Parathyroid adenoma (tissue), 2 donors: Measurements from ENCODE around the gene MRPL50.

ENCODE experiments used
- H2AFZ ChIP-seq: fragments of 300-600 bp; sonication (generic); one replicate; pipeline ENCODE4 v1.7.0; 2017; ENCODE audit warnings: antibody characterized with exemption, mild to moderate bottlenecking
- H3K27ac ChIP-seq: fragments of 300-600 bp; sonication (generic); one replicate; pipeline ENCODE4 v1.7.0; 2017
- H3K27me3 ChIP-seq: fragments of 300-600 bp; sonication (generic); one replicate; pipeline ENCODE4 v1.7.0; 2017; ENCODE audit warnings: low read length; ENCODE audit not compliant: control insufficient read depth, insufficient read depth
- H3K36me3 ChIP-seq: fragments of 300-600 bp; sonication (generic); one replicate; pipeline ENCODE4 v1.7.0; 2017; ENCODE audit warnings: low read length; ENCODE audit not compliant: control insufficient read depth, insufficient read depth
- H3K4me1 ChIP-seq: fragments of 300-600 bp; sonication (generic); one replicate; pipeline ENCODE4 v1.7.0; 2017; ENCODE audit warnings: control low read depth
- H3K4me2 ChIP-seq: fragments of 300-600 bp; sonication (generic); one replicate; pipeline ENCODE4 v1.7.0; 2017; ENCODE audit warnings: low read length
- H3K4me3 ChIP-seq: fragments of 300-600 bp; sonication (generic); one replicate; pipeline ENCODE4 v1.7.0; 2017; ENCODE audit warnings: low read depth, low read length
- H3K79me2 ChIP-seq: fragments of 300-600 bp; sonication (generic); one replicate; pipeline ENCODE4 v1.7.0; 2017; ENCODE audit warnings: control low read depth
- H3K9ac ChIP-seq: fragments of 300-600 bp; sonication (generic); one replicate; pipeline ENCODE4 v1.7.0; 2017; ENCODE audit warnings: mild to moderate bottlenecking
- H3K9me3 ChIP-seq: fragments of 300-600 bp; sonication (generic); one replicate; pipeline ENCODE4 v1.7.0; 2017; ENCODE audit warnings: low read length; ENCODE audit not compliant: control insufficient read depth
- CTCF ChIP-seq: fragments of 300-600 bp; sonication (generic); IDR thresholded peaks from one replicate; pipeline ENCODE4 v1.7.0; 2017; ENCODE audit warnings: antibody characterized with exemption, mild to moderate bottlenecking
- donor health status: primary hyperparathyroidism.

The MRPL50 gene

GRCh38 chr9:101381833-101382342 lies 16.5 kb downstream of the MRPL50 start:
- H3K27ac ChIP-seq, result no peak overlapping the region
- no peak overlapping the region for H3K9ac ChIP-seq

DNA sequence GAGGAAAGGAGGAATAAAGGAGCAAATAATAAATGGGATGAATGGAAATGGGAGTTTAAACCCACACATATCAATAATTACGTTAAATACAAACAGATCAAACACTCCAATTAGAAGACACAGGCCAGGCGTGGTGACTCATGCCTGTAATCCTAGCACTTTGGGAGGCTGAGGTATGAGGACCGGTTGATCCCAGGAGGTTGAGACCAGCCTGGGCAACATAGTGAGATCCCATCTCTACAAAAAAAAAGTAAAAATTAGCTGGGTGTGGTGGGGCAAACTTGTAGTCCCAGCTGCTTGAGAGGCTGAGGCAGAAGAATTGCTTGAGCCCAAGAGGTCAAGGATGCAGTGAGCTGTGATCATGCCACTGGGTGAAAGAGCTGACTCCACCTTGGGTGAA lies 17.3 kb downstream of the MRPL50 start:
- no peak overlapping the region for H2AFZ ChIP-seq
- no peak overlapping the region for H3K27ac ChIP-seq
- H3K36me3 ChIP-seq, result no peaks in the 10 kb centered on the region
- H3K79me2 ChIP-seq, result no peaks in the 10 kb centered on the region
- no peaks in the 10 kb centered on the region for H3K27me3 ChIP-seq
- no peaks in the 10 kb centered on the region for H3K9me3 ChIP-seq
- TF ChIP-seq CTCF, result no peak
- H3K4me2 ChIP-seq, result no peak overlapping the region
- no peak overlapping the region for H3K4me3 ChIP-seq
- H3K9ac ChIP-seq, result no peak overlapping the region
- no peaks in the 10 kb centered on the region for H3K4me1 ChIP-seq

More at GRCh38 chr9:101381833-101382342, 16.5 kb downstream of the MRPL50 start:
- Histone ChIP-seq H3K27me3 (no peaks in the 10 kb centered on the region), H2AFZ (no peak overlapping the region), H3K4me2 (no peak overlapping the region), H3K9me3 (no peaks in the 10 kb centered on the region), H3K36me3 (no peaks in the 10 kb centered on the region), H3K79me2 (no peaks in the 10 kb centered on the region), H3K4me1 (no peaks in the 10 kb centered on the region), H3K4me3 (no peak overlapping the region)
- no peak for TF ChIP-seq CTCF

DNA sequence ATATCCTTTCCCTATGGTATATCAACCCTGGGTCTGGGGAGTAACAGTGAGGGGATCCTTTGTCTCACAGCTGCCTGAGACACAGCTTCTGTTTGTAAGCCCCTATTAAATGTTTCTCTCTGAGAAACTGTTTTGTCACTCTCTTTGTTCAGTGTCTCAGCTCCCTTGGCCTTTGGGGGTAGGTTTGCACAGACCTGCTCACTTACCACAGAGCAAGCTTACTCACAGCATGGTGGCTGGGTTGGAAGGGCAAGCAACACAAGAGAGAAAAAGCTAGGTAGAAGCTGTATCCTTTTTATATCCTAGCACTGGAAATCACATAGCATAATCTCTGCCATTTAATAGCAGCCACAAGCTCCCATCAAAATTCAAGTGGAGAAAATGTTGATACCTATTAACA lies 18.1 kb downstream of the MRPL50 start:
- Histone ChIP-seq H2AFZ (no peak overlapping the region), H3K4me1 (no peaks in the 10 kb centered on the region), H3K4me2 (no peak overlapping the region), H3K36me3 (no peaks in the 10 kb centered on the region), H3K9me3 (no peaks in the 10 kb centered on the region), H3K27me3 (no peaks in the 10 kb centered on the region), H3K79me2 (no peaks in the 10 kb centered on the region), H3K4me3 (no peak overlapping the region), H3K9ac (no peak overlapping the region), H3K27ac (no peak overlapping the region)
- no peak for TF ChIP-seq CTCF

DNA sequence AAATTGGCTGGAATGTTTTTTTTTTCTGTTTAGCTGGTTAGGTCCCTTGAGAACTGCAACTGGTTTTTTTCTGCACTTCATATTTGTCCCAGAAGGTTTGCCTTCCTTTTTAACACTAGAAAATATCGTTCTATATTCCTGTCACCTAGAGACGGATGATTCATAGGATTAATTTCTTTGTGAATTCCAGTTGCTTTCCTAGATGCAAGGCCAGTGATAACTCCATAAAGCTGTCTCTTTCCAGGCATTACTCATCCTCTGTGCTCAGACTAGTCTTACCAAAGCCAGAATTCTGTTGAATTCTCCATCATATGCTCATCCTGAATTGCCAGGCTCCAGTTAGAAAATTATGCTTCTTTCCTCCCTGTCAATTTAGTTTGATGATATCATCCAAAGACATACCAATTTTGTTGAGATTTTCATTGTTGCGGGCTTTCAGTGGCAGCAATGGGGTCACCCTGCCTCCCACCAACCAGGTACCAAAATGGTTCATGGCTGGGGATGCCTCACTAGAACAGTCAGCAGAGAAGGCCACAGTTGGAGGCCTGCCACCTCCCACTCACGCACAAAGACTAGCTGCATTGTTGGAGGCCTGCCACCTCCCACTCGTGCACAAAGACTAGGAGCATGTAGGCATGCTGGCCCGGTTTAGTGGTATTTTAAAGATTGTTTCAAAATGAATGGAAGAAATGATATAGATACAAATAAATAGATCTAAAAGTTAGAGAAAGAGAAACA lies 22.1 kb downstream of the MRPL50 start:
- no peaks in the 10 kb centered on the region for H3K9me3 ChIP-seq
- no peak for TF ChIP-seq CTCF

GRCh38 chr9:101375546-101375945 lies 22.9 kb downstream of the MRPL50 start:
- Histone ChIP-seq H3K4me2 (no peak overlapping the region), H3K36me3 (no peaks in the 10 kb centered on the region), H3K4me1 (no peaks in the 10 kb centered on the region), H2AFZ (no peak overlapping the region), H3K79me2 (no peaks in the 10 kb centered on the region), H3K27ac (no peak overlapping the region), H3K9ac (no peak overlapping the region), H3K4me3 (no peak overlapping the region), H3K9me3 (no peaks in the 10 kb centered on the region), H3K27me3 (no peaks in the 10 kb centered on the region)
- no peak for TF ChIP-seq CTCF

More for the DNA sequence above, 22.1 kb downstream of the MRPL50 start:
- H2AFZ ChIP-seq, result no peak overlapping the region
- H3K27me3 ChIP-seq, result no peaks in the 10 kb centered on the region
- no peak overlapping the region for H3K4me3 ChIP-seq
- no peak overlapping the region for H3K9ac ChIP-seq
- H3K4me2 ChIP-seq, result no peak overlapping the region
- no peaks in the 10 kb centered on the region for H3K79me2 ChIP-seq
- H3K36me3 ChIP-seq, result no peaks in the 10 kb centered on the region
- H3K4me1 ChIP-seq, result no peaks in the 10 kb centered on the region
- H3K27ac ChIP-seq, result no peak overlapping the region
